ENCODE results near the gene ADAMTSL2.

- no peak for TF ChIP-seq CTCF (conservative IDR thresholded peaks at IDR 0.05 in 1 of 2, IDR thresholded peaks at IDR 0.05 in 1 of 2; ENCODE audit: low read depth in 1 of 2, low read length in 2 of 2)
- TF ChIP-seq EZH2 (IDR thresholded peaks at IDR 0.05; ENCODE audit: low read length, missing control alignments): no peak
Observed at GRCh38 chr9:133512253-133513213, 22.0 kb upstream of the ADAMTSL2 start.
